Right lobe of liver (tissue), 4 donors: Measurements from ENCODE around the gene KIRREL3.

Experiments
- POLR2A ChIP-seq: fragments of 450-650 bp; IDR thresholded peaks from one replicate; pipeline ENCODE4 v1.6.1; 2017; ENCODE audit warnings: antibody characterized with exemption, mild to moderate bottlenecking
- TF ChIP-seq, protein P1 (sequence below), 4 donors: fragments of 200-600 bp in 3 of 4; fragments of 450-650 bp in 1 of 4; IDR thresholded peaks; one replicate each; pipeline versions ENCODE4 v1.5.1 to v1.8.0; 2016 to 2022; ENCODE audit warnings: antibody characterized with exemption in 4 of 4, mild to moderate bottlenecking in 2 of 4
- donor health status: DM: no; HTN: no; CAD: no.
- donor health status: DM: no; HTN: no; CAD: no.
- donor health status: DM: no; HTN: yes; CAD: no.

DNA sequence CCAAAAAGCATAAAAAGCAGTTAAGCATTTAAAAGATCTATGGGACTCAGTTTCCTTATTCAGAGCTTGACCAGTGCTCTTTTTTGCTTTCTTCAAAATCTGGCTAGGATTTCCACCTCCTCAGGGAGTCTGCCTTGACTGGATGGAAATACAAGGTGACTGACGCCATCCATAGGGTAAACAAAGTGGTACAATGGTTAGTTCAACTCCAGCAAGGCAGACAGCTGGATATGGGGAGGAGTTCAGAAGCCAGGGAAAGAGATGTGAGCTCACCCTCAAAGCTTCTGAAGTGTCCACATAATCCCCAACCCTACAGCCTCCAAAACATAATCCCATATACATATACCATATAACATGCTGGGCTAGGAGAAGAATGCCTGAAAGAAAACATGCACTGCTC is 52.0 kb downstream of the KIRREL3 start:
- TF ChIP-seq, protein P1, sequence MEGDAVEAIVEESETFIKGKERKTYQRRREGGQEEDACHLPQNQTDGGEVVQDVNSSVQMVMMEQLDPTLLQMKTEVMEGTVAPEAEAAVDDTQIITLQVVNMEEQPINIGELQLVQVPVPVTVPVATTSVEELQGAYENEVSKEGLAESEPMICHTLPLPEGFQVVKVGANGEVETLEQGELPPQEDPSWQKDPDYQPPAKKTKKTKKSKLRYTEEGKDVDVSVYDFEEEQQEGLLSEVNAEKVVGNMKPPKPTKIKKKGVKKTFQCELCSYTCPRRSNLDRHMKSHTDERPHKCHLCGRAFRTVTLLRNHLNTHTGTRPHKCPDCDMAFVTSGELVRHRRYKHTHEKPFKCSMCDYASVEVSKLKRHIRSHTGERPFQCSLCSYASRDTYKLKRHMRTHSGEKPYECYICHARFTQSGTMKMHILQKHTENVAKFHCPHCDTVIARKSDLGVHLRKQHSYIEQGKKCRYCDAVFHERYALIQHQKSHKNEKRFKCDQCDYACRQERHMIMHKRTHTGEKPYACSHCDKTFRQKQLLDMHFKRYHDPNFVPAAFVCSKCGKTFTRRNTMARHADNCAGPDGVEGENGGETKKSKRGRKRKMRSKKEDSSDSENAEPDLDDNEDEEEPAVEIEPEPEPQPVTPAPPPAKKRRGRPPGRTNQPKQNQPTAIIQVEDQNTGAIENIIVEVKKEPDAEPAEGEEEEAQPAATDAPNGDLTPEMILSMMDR (IDR thresholded peaks at IDR 0.05): no peak
- no peak for TF ChIP-seq POLR2A
